Left ventricle myocardium superior (tissue), 1 donor: ENCODE results near the gene LRRC66. TPM values are rescaled to one million over a fixed set of nuclear protein-coding genes. Genes with fewer than 3 reads are reported as not detected.

Source experiments
- ATAC-seq: fragments of 200-7000 bp; cut with Tn5 transposase; one replicate; pipeline ENCODE4 v1.9.1; 2020; ENCODE audit warnings: mild to moderate bottlenecking, moderate library complexity
- DNase-seq: peaks from one replicate; pipeline ENCODE4 v3.0.0-alpha.2; 2020
- intact Hi-C: fragments of 100-400 bp; cut with micrococcal nuclease; formaldehyde crosslinking; loops from one replicate; pipeline ENCODE4 v1.11.0; 2022
- total RNA-seq: library from RNA; stranded (reverse); fragmentation: NEBNext Ultra II Directional; extraction: Animal tissue kit (Norgen Biotek cat#: 25700); gene quantifications from one replicate; pipeline ENCODE4 v1.2.1, GENCODE V29; 2021
- donor health status: DM: no; HTN: yes; CAD: no; lungs with severe emphysema.

The LRRC66 gene
- total RNA-seq, 1 donor from 2014 or later, result 0.27 TPM

DNA sequence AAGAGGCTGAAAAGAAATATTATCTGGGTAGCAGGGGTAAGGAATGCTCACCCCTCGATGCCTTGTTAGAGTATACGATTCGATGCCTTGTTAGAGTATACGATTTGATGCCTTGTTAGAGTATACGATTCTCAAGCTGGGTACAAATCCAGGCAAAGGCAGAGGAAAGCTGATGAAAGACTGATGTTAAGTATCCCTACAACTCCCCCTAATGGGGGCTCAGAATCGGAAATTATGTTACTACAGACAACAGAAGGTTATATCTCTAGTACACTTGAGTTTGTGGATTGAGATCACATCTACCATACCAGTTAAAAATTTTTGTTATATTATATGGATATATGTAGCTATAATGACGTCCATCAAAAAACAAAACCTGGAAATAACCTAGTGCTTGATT, 4.8 kb downstream of the LRRC66 start:
- DNase-seq, result no peak
- no peak for ATAC-seq
- intact Hi-C loops, result no loop called here

- intact Hi-C loops, result no loop called here
- ATAC-seq (no peak), DNase-seq (no peak)
Measured at GRCh38 chr4:52014903-52015302, 5.3 kb downstream of the LRRC66 start.

- ATAC-seq (no peak), DNase-seq (no peak)
- intact Hi-C loops, result no loop called here
Measured at GRCh38 chr4:52012651-52013050, 7.5 kb downstream of the LRRC66 start.

GRCh38 chr4:52010986-52011385, 9.2 kb downstream of the LRRC66 start:
- ATAC-seq, result no peak
- intact Hi-C loops, result no loop called here
- no peak for DNase-seq

DNA sequence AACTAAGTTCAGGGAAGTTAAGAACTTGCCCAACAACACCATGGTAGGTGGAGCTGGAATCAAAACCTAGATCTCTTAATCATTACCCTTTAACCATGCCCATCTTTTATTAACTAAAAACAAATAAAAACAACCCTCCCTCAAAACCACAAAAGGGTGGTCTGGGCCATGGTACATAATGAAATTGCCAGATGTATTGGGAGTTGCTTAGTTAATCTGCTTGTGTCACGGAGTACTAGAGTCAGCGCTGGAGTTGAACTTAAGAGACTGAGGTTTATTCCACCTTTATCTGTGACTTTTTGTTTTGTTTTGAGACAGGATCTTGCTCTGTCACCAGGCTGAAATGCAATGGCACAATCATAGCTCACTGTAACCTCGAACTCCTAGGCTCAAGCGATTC, 13.3 kb downstream of the LRRC66 start:
- intact Hi-C loops, result no loop called here
- no peak for ATAC-seq
- no peak for DNase-seq

- intact Hi-C loops, result no loop called here
- ATAC-seq, result no peak
- DNase-seq, result no peak
Measured at GRCh38 chr4:52005604-52006273, 14.4 kb downstream of the LRRC66 start.

DNA sequence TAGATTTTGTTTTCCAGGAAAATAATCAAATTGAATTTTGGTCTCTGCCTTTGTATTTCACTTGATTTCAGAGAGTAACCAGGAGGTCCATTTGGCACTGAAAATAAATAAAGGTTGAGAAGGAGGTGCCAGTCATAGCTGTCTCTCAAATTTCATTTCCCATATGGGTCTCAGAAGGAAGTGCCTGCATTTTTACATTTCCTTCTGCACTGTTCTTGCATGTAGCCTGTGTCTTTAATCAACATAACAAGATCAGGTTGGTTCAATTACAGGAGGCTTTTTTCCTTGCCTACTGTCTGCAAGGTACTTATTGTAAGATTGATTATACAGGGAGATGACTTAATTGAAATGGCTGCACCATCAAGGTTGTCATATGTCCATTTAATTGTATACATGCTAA, 15.7 kb downstream of the LRRC66 start:
- intact Hi-C loops, result no loop called here
- DNase-seq, result no peak
- ATAC-seq, result no peak

DNA sequence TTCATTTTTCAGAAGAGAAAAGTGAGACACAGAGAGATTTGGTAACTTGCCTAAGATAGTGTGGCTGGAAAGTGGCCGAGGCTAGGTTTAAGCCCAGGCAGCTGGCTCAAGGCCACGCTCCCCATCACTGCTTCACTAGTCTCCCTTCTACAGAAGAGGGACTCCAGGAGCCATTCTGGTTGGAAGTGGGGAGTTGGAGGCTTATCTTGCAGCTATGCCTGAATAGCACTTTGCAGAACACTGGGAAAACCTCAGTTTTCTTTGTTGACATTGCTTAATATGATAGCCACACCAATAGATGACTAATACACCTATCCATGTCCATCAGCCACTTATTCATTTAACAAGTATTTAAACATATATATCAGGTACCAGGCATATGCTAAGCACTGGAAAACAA, 18.5 kb downstream of the LRRC66 start:
- intact Hi-C loops, result no loop called here
- no peak for ATAC-seq
- DNase-seq, result no peak

GRCh38 chr4:51999250-51999649, 20.9 kb downstream of the LRRC66 start:
- ATAC-seq (no peak), DNase-seq (no peak)
- intact Hi-C loops, result no loop called here

GRCh38 chr4:51998837-51999236, 21.3 kb downstream of the LRRC66 start:
- ATAC-seq (no peak), DNase-seq (no peak)
- intact Hi-C loops, result no loop called here

- no peak for ATAC-seq
- intact Hi-C loops, result no loop called here
- no peak for DNase-seq
Measured at GRCh38 chr4:51997647-51998046, 22.5 kb downstream of the LRRC66 start.

GRCh38 chr4:51995647-51996220, 24.4 kb downstream of the LRRC66 start:
- ATAC-seq, result no peak
- no peak for DNase-seq
- intact Hi-C loops, result no loop called here

DNA sequence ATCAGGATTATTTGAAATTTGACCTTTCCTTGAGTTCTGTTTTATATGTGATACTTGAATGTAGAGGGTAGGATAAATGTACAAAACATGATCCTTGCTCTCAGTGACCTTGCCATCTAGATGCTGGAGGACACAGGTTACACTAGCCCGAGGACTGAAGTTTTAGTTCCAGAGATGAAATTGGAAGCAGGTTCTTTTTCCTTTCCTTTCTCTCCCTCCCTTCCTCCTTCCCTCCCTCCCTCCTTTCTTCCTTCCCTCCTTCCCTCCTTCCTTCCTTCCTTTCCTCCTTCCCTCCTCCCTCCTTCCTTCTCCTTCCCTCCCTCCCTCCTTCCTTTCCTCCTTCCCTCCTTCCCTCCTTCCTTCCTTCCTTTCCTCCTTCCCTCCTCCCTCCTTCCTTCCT, 54.3 kb downstream of the LRRC66 start:
- ATAC-seq (no peak), DNase-seq (no peak)
- intact Hi-C loops, result no loop called here

GRCh38 chr4:51963841-51964517, 56.2 kb downstream of the LRRC66 start:
- intact Hi-C loops, result no loop called here
- DNase-seq (no peak), ATAC-seq (no peak)

- ATAC-seq (no peak), DNase-seq (no peak)
- intact Hi-C loops, result no loop called here
Measured at GRCh38 chr4:51960486-51960885, 59.7 kb downstream of the LRRC66 start.

DNA sequence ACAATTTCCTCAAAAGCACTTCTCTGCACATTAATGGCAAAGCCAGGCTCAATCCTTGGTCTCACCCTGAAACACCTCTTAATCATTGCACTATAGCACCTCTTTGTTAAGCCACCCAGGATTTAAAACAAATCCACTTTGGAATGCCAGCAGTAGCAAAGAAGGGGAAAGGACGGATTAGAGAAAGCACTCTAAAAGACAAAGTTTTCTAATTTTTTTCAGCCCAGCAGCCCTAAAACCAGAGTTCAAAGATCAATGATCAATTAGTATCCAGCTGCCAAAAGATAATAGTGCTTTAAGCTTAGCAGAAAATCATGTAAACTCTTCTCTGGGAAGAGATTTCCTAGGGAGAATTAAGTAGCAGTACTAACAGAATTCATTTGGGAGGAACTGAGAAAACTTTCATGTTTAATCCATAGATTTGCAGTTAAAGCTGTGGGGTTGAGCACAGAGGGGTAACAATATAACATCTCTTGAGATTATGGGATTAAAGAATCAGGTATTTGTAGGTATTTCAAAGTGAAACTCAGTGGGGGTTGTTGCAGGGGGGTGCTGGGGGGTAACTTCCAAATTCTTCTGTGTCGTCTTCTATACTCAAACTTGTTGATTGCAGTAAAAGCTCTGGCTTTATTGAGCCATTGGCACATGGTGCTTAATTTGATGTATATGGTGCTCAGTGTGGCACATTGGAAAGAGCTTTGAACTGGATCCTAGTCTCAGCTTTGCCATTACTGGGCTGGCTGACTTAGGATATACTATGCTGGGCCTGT, 61.8 kb downstream of the LRRC66 start:
- ATAC-seq (no peak), DNase-seq (no peak)
- intact Hi-C loops, result no loop called here
